HL-60/S4 treated with retinoic acid at 250 ng/mL for 4 days and 3 days (cell line): Measurements from ENCODE around the gene ABCA3.

Experiments
- in situ Hi-C: fragments of 300-500 bp; cut with MboI; formaldehyde crosslinking; loops from 2 replicates; pipeline ENCODE4 v1.7.0; 2022; ENCODE audit warnings: low sequenced_read_pairs

Gene ABCA3

DNA sequence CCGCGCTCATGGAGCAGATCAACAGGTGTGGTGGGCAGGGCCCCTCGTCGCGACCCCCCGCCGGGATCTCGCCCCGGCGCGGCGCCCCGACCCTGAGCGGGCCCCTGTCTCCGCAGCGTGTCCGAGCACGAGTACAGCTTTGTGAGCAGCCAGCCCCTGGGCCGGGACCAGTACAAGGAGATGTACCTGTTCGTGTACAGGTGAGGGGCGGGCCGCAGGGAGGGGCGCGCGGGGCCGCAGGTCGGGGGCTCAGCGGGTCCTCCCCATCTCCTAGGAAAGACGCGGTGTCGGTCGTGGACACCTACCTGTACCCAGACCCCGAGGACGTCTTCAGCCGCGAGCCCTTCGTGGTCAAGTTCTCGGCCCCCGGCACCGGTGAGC, 103.4 kb downstream of the ABCA3 start:
- in situ Hi-C loops: no loop called here

DNA sequence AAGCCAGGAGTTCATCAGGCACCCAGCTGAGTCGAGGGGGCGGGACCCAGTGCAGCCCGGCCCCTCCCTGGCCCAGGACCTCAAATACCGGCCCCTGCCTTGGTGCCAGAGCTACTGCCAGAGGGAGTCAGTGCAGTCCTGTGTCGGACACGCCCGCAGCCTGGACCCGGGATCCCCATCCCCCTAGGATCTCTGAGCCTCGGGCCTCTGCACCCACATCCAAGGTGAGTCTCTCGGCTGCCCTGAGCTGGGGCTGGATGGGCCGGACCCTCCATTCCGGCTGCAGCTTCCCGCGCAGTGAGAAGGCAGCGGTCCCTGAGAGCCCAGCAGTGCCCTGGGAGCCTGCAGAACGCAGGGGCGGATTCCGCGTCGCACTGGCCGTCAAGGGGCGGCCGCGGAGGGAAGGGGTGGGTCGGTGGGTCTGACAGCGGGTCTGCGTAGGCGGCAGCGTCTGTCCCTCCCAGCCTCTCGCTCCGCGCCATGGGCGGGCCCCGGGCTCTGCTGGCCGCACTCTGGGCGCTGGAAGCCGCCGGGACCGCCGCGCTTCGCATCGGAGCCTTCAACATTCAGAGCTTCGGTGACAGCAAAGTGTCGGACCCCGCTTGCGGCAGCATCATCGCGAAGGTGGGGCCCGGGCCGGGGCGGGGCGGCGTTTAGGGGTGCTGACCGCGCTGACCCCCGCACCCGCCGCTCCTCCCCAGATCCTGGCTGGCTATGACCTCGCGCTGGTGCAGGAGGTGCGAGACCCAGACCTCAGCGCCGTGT, 104.0 kb downstream of the ABCA3 start, which contains the start of gene DNASE1L2:
DNASE1L2 (plus strand) TSS at position 108 of the 765 bp plus-strand sequence; CDS start at position 481, 373 bp downstream.
- in situ Hi-C loops: no loop called here

DNA sequence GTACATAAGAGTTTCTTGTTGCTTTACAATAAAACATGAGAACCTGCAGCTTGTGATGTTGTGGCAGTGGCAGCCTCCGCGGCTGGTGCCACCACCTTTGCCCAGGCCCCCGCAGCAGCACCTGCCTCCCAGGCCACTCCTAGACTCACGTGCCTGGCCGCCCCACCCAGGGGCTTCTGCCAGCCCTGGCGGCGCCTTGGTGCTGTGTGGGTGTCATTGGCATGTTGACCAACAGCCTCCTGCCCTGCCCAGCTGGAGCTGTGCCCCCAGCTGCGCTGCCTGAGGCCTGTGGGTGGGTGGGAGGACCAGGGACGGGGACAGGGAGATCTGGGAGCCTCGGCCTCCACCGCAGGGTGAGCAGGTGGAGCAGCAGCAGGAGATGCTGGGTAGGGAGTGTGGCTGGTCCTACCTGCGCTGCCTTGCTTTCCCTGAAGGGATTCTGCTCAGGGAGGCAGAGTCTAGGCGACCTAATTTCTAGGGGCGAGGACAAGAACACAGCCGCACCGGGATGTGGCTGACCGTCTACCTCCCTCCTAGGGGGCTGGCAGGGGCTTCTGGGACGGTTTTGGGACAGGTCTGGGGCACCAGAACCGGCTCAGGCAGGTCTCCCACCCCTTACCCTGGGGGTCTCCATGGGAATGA, 104.7 kb downstream of the ABCA3 start:
- in situ Hi-C loops: no loop called here

DNA sequence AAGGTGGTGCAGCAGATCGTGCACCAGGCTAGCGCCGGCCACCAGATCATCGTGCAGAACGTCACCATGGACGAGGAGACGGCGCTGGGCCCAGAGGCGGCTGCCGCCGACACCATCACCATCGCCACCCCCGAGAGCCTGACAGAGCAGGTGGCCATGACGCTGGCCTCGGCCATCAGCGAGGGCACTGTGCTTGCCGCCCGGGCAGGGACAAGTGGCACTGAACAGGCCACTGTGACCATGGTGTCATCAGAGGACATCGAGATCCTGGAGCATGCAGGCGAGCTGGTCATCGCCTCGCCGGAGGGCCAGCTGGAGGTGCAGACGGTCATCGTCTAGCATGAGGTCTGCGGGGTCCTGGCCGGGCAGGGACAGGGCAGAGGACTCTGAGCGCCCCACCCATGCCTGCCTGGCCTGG, 105.3 kb downstream of the ABCA3 start:
- in situ Hi-C loops: no loop called here

DNA sequence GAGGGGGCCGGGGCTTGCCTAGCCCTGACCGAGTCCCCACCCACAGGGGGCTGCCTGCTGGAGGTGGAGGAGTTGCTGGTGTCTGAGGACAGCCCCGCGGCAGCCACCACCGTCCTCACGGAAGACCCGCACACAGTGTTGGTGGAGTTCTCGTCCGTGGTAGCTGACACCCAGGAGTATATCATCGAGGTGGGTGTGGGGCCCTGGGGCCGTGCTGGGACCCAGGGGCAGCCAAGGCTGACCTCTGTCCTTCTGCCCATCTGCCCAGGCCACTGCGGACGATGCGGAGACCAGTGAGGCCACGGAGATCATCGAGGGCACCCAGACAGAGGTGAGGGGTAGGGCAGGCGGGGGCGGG, 105.7 kb downstream of the ABCA3 start:
- in situ Hi-C loops: no loop called here

DNA sequence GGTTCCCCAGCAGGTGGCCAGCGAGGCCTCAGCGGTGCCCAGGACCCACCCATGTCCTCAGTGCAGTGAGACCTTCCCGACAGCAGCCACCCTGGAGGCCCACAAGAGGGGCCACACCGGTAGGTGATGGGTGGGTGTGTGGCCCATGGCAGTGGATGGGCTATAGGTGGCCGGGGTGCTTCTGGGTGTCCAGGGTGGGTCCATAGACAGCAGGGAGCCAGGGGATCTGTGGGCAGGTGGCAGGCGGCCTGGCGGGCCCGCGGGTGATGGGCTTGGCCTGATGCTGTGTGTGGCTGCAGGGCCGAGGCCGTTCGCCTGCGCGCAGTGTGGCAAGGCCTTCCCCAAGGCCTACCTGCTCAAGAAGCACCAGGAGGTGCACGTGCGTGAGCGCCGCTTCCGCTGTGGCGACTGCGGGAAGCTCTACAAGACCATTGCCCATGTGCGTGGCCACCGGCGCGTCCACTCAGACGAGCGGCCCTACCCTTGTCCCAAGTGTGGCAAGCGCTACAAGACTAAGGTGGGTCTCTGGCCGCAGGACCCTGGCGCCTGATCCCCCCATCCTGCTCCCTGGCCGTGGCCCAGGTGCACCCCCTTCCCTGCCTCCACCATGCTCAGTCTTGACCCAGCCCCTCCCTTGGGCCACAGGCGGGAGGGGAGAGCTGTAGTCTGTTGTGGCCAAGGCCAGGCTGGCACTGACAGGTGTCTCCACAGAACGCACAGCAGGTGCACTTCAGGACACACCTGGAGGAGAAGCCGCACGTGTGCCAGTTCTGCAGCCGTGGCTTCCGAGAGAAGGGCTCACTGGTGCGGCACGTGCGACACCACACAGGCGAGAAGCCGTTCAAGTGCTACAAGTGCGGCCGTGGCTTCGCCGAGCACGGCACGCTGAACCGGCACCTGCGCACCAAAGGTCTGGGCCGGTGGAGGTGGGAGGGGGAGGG, 106.4 kb downstream of the ABCA3 start:
- in situ Hi-C loops: no loop called here

DNA sequence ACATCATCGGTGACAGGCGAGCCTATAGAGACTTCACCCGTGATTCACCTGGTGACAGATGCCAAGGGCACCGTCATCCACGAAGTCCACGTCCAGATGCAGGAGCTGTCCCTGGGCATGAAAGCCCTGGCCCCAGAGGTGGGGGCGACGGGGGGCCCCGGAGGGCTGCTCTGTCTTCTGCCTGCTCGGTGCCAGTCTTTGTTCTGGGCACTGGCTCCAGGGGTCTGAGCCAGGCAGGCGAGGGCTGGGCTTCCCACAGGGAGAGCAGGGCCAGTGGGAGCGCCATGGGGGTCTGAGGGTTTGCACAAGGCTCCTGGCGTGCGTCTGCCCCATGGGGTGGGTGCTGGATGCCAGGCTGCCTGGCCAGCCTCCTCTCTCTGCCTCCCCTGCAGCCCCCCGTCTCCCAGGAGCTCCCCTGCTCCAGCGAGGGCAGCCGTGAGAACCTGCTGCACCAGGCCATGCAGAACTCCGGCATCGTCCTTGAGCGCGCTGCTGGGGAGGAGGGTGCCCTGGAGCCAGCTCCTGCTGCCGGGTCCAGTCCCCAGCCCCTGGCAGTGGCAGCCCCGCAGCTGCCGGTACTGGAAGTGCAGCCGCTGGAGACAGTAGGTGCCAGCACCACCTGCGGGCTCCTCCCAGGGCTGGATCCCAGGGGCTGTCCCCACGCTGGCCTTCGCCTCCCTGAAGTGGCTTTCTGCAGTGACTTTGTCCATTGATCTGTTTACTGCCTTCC, 107.3 kb downstream of the ABCA3 start:
- in situ Hi-C loops: no loop called here

DNA sequence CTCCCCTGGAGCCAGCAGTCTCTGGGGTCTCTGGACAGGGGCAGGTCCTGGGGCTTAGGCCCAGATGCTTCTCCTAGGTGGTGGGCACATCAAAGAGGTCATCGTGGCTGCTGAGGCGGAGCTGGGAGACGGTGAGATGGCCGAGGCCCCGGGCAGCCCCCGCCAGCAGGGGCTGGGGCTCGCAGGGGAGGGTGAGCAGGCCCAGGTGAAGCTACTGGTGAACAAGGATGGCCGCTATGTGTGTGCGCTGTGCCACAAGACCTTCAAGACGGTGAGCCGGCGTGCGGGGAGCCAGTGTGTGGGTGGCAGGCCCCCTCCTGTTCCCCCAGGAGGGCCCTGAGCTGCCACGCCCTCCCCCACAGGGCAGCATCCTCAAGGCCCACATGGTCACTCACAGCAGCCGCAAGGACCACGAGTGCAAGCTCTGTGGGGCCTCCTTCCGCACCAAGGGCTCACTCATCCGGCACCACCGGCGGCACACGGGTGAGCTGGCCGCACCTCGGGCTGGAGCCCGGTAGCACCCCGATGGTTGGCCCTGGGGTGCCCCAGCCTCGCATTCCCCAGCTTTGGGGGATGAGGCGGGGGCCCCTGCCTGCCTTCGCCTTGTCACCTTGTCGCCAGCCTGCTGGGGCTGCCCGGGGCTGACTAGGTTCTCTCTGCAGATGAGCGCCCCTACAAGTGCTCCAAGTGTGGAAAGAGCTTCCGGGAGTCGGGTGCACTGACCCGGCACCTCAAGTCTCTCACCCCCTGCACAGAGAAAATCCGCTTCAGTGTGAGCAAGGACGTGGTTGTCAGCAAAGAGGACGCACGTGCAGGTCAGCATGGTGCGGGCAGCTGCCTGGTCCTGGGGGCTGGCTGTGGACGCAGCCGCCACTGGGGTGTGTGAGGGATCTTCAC, 108.2 kb downstream of the ABCA3 start:
- in situ Hi-C loops: no loop called here

DNA sequence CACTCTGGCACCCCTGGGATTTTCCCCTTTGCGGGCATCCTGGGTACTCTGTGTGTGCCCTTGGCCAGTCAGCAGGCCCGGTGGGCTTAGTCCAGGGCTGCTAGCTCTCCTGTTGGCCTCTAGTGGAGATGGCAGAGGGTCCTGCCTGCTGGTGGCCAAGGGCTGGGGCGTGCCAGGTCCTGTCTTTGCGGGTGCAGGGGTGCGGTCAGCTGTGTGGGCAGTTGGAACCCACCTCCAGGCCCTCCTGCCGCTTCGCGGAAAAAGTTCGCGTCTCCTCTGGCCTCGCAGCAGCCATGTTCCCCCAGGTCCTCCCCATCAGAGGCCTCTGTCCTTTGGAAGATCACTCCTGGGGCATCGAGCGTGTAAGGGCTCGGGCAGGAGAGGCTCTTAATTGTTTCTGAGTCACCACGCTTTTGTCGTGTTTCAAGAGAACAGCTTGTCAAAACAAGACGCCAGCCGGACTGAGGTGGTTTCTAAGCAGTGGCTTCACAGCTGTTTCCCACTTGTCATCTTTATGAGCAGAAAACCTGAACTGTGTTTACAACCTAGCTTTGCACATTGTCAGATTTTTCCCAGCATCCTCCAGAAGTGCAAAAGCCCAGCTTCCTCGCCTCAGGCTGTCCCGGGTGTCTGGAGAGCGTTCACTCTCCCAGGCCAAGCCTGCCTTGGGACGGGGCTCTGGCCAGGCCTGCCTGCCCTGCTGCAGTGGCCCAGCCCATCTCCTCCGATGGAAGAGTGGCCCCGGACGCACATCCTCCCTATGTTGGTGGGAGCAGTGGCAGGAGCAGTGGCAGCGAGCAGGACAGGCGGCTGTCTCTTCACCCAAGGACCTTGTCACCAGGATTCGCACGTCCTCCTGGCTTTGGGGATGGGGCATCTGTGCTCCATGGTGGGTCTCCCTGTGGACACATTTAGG, 109.3 kb downstream of the ABCA3 start:
- in situ Hi-C loops: no loop called here

DNA sequence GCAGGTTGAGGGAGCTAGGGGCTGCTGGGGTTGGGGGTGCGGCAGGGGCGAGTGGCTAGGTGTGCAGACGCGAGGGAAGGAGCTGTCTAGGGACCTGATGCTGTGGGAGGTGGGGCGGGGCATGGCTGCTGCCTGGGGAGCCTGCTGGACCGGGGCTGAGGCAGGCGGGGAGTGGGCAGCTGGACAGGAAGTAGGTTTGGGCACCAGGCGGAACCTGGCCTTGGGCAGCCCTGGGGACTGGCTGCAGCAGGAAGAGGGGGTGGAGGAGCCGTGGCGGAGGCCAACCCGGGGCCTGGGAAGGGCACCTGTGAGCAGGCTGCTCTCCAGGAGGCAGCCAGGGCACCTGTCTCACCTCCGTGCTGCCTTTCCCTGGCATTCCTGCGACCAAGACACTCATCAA, 110.2 kb downstream of the ABCA3 start:
- in situ Hi-C loops: no loop called here

DNA sequence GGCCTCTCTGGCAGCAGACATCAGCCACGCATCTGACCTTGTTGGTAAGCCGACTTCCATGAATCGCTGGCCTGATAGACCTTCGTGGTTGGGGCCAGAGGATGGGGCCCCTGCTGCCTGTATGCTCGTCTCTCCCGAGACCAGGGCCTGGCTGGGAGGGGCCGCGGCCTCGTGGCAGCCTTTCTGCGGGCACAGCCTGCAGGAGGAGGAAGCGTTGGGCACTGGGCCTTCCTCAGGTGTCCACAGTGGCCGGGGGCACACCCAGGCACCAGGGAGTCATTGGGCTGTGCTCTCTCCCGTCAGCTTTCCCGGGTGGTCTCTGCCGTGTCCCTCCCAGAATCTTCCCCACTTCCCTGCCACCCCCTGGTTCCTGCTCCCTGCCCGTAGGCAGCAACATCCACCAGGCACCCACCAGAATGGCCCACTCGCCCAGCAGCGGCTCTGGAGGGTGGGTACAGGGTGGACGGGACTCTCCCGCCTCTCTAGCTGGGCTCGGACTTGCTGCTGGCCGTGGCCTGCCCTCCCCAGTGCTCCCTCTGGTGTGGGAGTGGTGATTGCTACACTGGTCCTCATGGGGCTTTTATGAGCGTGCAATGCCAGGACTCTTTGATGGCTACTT, 110.8 kb downstream of the ABCA3 start:
- in situ Hi-C loops: no loop called here

DNA sequence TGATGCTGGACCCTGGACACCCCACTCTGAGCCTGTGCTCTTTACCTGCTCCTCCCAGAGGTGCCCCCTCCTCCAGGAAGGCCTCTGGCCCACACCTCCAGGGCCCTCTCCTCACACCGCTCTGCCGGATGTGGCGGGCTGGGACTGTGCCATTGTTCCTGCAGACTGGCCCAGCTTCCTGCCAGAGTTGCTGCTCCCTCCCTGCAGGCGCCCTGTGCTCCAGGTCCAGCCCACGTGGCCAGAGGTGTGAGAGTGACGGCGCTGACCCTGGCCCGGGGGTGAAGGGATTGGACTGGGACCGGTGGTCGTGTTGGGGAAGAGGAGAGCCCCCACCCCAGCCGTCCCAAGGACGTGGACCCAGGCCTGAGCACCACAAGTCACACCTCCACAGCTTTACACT, 111.4 kb downstream of the ABCA3 start:
- in situ Hi-C loops: no loop called here

DNA sequence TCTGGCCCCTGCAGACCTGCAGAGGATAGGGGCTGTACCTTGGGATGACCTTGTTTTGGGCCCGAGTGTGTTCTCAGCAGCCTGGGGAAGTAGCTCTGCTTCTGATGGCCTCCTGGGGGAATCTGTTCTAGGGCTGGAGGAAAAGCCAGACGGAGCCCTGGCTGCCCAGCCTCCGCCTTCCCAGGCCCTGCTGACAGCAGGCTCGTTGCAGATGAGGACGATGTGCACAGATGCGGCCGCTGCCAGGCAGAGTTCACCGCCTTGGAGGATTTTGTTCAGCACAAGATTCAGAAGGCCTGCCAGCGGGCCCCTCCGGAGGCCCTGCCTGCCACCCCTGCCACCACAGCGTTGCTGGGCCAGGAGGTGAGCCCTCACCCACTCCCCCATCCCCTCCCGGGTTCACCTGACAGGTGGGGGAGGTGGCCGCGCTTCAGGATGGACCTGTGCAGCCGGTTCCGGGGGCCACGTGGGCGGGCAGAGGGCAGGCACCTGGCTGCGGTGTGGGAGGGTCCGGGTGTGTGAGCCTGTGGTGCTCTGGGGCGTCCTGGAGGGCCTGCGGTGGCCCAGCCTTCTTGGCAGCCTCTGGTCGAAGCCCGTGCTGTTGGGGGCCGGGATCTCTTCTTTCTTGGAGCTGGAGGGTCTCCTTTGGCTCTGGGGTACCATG, 112.2 kb downstream of the ABCA3 start:
- in situ Hi-C loops: no loop called here

DNA sequence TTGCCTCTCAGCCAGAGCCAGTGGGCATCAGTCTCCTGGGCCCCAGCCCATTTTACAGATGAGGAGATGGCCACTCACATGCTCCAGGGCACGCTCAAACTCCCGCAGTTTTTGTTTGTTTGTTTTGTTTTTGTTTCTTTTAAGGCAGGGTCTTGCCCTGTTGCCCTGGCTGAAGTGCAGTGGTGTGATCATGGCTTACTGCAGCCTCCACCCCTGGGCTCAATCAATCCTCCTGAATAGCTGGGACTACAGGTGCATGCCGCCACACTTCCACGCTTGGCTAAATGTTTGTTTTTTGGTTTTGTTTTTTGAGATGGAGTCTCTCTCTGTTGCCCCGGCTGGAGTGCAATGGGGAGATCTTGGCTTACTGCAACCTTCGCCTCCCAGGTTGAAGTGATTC, 113.6 kb downstream of the ABCA3 start:
- in situ Hi-C loops: no loop called here

DNA sequence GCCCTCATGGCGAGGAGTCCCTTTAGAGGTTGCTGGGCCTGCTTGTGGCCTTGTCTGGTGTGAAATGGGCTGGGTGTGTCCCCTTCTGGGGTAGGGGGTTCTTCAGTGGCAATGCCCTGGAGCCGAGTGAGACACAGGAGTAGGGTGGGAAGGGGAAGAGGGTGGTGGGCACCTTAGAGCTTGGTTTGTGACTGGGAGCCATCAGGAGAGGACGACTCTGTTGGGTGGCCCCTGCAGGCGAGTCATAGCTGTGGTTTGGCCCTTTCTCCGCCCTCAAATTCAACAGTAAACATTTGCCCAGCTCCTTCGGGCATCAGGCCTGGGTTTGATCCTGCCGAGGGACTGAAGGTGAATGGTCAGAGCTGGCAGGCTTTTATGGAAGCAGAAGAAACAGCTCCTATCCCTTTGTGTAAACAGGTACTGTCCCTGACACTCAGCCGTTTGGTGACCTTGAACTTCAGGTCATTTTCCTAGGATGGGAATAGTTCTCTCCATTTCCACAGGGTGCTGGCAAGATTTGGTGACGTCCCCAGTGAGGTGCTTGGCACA, 114.2 kb downstream of the ABCA3 start:
- in situ Hi-C loops: no loop called here
